ENCODE data around the gene BMF. TPM values are rescaled to one million over a fixed set of nuclear protein-coding genes. Genes with fewer than 3 reads are reported as not detected.
"Not testable (repeated sequence)": the region's sequence is repeated elsewhere in the genome, so short reads cannot be mapped to it uniquely, and the experiment has no call there.

Gene BMF
- total and polyA plus RNA-seq, 2 of the 4 experiments (the other 2 are of a cell fraction) = 2.4 to 2.9 TPM

GRCh38 chr15:40135846-40136450 is 27.3 kb upstream of the BMF start:
- H4K5ac ChIP-seq (ENCODE audit: low read depth, low read length); CTCF ChIA-PET; H3K9ac ChIP-seq (ENCODE audit: low read depth, low read length); H3K4me1 ChIP-seq (ENCODE audit: control insufficient read depth, insufficient read depth, low read length); DNase-seq; BruUV-seq (replicated peaks); intact Hi-C loops (cut with micrococcal nuclease); POLR2A ChIA-PET (ENCODE audit: unreplicated experiment); H2BK20ac ChIP-seq (ENCODE audit: low read depth, low read length); H3K4ac ChIP-seq (ENCODE audit: low read depth, low read length); H3K36me3 ChIP-seq (ENCODE audit: control insufficient read depth, insufficient read depth, low read length); H3K9me1 ChIP-seq (ENCODE audit: insufficient read depth, low read length); H3K4me2 ChIP-seq (ENCODE audit: low read depth, low read length); H4K20me1 ChIP-seq (ENCODE audit: insufficient read depth, low read length); H2AK9ac ChIP-seq (replicated peaks; ENCODE audit: low read depth, low read length, poor library complexity); ATAC-seq (ENCODE audit: low read depth); H3K56ac ChIP-seq (ENCODE audit: extremely low read depth, insufficient read depth, low read length); H2AK5ac ChIP-seq (ENCODE audit: low read depth, low read length); H3K18ac ChIP-seq (ENCODE audit: low read depth, low read length); H4K8ac ChIP-seq (ENCODE audit: low read depth in 2 of 2, low read length in 2 of 2); H2BK5ac ChIP-seq (ENCODE audit: low read depth, low read length, poor library complexity, severe bottlenecking); H3K27me3 ChIP-seq (ENCODE audit: control insufficient read depth, insufficient read depth, low read length); H3K23ac ChIP-seq (ENCODE audit: low read depth, low read length); in situ Hi-C loops (cut with MboI; ENCODE audit: low sequenced_read_pairs); H2BK15ac ChIP-seq (ENCODE audit: low read depth, low read length); H3K79me1 ChIP-seq (ENCODE audit: low read depth in 1 of 2, low read length in 2 of 2); H3K14ac ChIP-seq (replicated peaks; ENCODE audit: low read depth, low read length); H3K27ac ChIP-seq (ENCODE audit: insufficient read depth, low read length); H3K4me3 ChIP-seq (ENCODE audit: insufficient read depth, low read depth, low read length); H2BK120ac ChIP-seq (ENCODE audit: low read depth, low read length); dilution Hi-C loops (cut with HindIII; ENCODE audit: low sequenced_read_pairs, unreplicated experiment); H2AFZ ChIP-seq (replicated peaks; ENCODE audit: low read length, poor library complexity); H3K9me3 ChIP-seq (ENCODE audit: control insufficient read depth, insufficient read depth, low read length); H4K91ac ChIP-seq (ENCODE audit: insufficient read depth, low read depth, low read length): not testable (repeated sequence)
- WGBS, 2 experiments (ENCODE audit: extremely low coverage in 2 of 2, insufficient read length in 1 of 2) = no CpG with 5 or more reads among the region's 1 CpG
